MCF 10A (cell line): ENCODE data around the gene CDKN1A. TPM values are rescaled to one million over a fixed set of nuclear protein-coding genes. Genes with fewer than 3 reads are reported as not detected.

Source experiments
- BruUV-seq: library from RNA; stranded (reverse); fragments of 400-500 nt; replicated peaks from 2 replicates; lab custom pipeline; 2021; lab: Mats Ljungman, UMichigan
- CTCF ChIA-PET: fragments of 300-600 bp; sonication (Branson Sonifier 250); formaldehyde crosslinking; extraction: SDS; loops from one replicate; lab custom pipeline; 2021; ENCODE audit warnings: antibody characterized with exemption, inconsistent platforms; lab: Yijun Ruan, JAX
- POLR2A ChIA-PET: fragments of 300-600, 350-650 bp; sonication (Branson Sonifier 250); formaldehyde crosslinking; extraction: SDS; loops from one replicate; lab custom pipeline; 2020; ENCODE audit warnings: antibody characterized with exemption, inconsistent platforms; lab: Yijun Ruan, JAX
- DNase-seq: peaks from one replicate; pipeline ENCODE4 v3.0.0-alpha.2; 2018; ENCODE audit not compliant: unreplicated experiment
- H3K27ac Mint-ChIP-seq: one replicate; pipeline ENCODE4 v1.8.0; 2022; ENCODE audit warnings: mild to moderate bottlenecking, low read depth, mixed read lengths; ENCODE audit not compliant: unreplicated experiment
- H3K27me3 Mint-ChIP-seq: one replicate; pipeline ENCODE4 v1.8.0; 2022; ENCODE audit warnings: mixed read lengths; ENCODE audit not compliant: insufficient read depth, unreplicated experiment
- H3K36me3 Mint-ChIP-seq: one replicate; pipeline ENCODE4 v1.8.0; 2022; ENCODE audit warnings: mild to moderate bottlenecking, moderate library complexity, mixed read lengths; ENCODE audit not compliant: insufficient read depth, unreplicated experiment
- H3K4me1 Mint-ChIP-seq: one replicate; pipeline ENCODE4 v1.8.0; 2022; ENCODE audit warnings: mixed read lengths; ENCODE audit not compliant: insufficient read depth, unreplicated experiment
- H3K4me3 Mint-ChIP-seq: one replicate; pipeline ENCODE4 v1.8.0; 2022; ENCODE audit warnings: mild to moderate bottlenecking, moderate library complexity, mixed read lengths; ENCODE audit not compliant: unreplicated experiment
- H3K9me3 Mint-ChIP-seq: one replicate; pipeline ENCODE4 v1.8.0; 2022; ENCODE audit warnings: mixed read lengths; ENCODE audit not compliant: unreplicated experiment
- CTCF ChIP-seq: fragments of 200-600 bp; IDR thresholded peaks from one replicate; pipeline ENCODE4 v1.8.0; 2022; ENCODE audit warnings: antibody characterized with exemption, mild to moderate bottlenecking; ENCODE audit not compliant: unreplicated experiment
- intact Hi-C: fragments of 100-400 bp; cut with micrococcal nuclease; formaldehyde crosslinking; loops from 2 replicates; pipeline ENCODE4 v1.14.1; 2022
- total RNA-seq: library from RNA; stranded (reverse); gene quantifications from 2 replicates; pipeline ENCODE4 v1.2.3, GENCODE V29; 2022

Gene CDKN1A
- total RNA-seq, 1 experiment from 2014 or later = 407 TPM

- DNase-seq = no peak
- Mint-ChIP-seq H3K4me1 (peaks cover 6% of the 10 kb centered on the region), H3K27ac (peak overlapping the region; percentile 65), H3K27me3 (no peaks in the 10 kb centered on the region), H3K9me3 (no peaks in the 10 kb centered on the region), H3K4me3 (peak overlapping the region; percentile 87), H3K36me3 (peaks cover 100% of the 10 kb centered on the region)
- ChIA-PET CTCF (interaction anchor here (0.6 to 2.0 kb wide), 8 partner anchors 13 to 86 kb away, joined by 3 to 5 read pairs (median 4); no protein-coding TSS in a partner anchor), POLR2A (interaction anchor here (0.8 to 17.5 kb wide), 14 partner anchors 9 to 240 kb away, joined by 3 to 495 read pairs (median 16); partner anchors contain the start of gene SRSF3)
- BruUV-seq = no TSS peak
- intact Hi-C loops = loop anchor here (2.0 to 10.0 kb wide), 2 partner anchors 75 to 259 kb away; no protein-coding TSS in a partner anchor
- TF ChIP-seq CTCF = no peak
These were observed 5.3 kb downstream of the CDKN1A start for GRCh38 chr6:36683656-36684446.

- H3K4me1 Mint-ChIP-seq = peaks cover 6% of the 10 kb centered on the region
- no peak overlapping the region for H3K27ac Mint-ChIP-seq
- no peaks in the 10 kb centered on the region for H3K27me3 Mint-ChIP-seq
- ChIA-PET POLR2A (interaction anchor here (0.6 to 17.5 kb wide), 4 partner anchors 8 to 56 kb away, joined by 3 to 495 read pairs (median 12); no protein-coding TSS in a partner anchor), CTCF (interaction anchor here (0.6 to 2.0 kb wide), 5 partner anchors 13 to 85 kb away, joined by 3 to 5 read pairs (median 3); no protein-coding TSS in a partner anchor)
- BruUV-seq = no TSS peak
- no peaks in the 10 kb centered on the region for H3K9me3 Mint-ChIP-seq
- TF ChIP-seq CTCF = no peak
- intact Hi-C loops = loop anchor here (10.0 kb wide), 1 partner anchor 260 kb away; no protein-coding TSS in a partner anchor
- DNase-seq = no peak
- H3K4me3 Mint-ChIP-seq = no peak overlapping the region
- H3K36me3 Mint-ChIP-seq = peaks cover 99% of the 10 kb centered on the region
These were observed 5.9 kb downstream of the CDKN1A start for GRCh38 chr6:36684447-36684812.

- no peak for TF ChIP-seq CTCF
- Mint-ChIP-seq H3K27ac (no peak overlapping the region), H3K4me3 (peak overlapping the region; percentile 25), H3K4me1 (peaks cover 6% of the 10 kb centered on the region), H3K9me3 (no peaks in the 10 kb centered on the region), H3K36me3 (peaks cover 92% of the 10 kb centered on the region), H3K27me3 (no peaks in the 10 kb centered on the region)
- BruUV-seq = no TSS peak
- ChIA-PET POLR2A (interaction anchor here (0.6 to 17.5 kb wide), 3 partner anchors 18 to 78 kb away, joined by 3 to 495 read pairs (median 4); no protein-coding TSS in a partner anchor), CTCF (interaction anchor here (0.5 to 2.0 kb wide), 7 partner anchors 24 to 493 kb away, joined by 3 to 5 read pairs (median 4); no protein-coding TSS in a partner anchor)
- DNase-seq = no peak
- intact Hi-C loops = loop anchor here (10.0 kb wide), 1 partner anchor 261 kb away; no protein-coding TSS in a partner anchor
These were observed 6.8 kb downstream of the CDKN1A start for GRCh38 chr6:36685166-36685924.
